ENCODE measurements around the gene REG1A.

Gene REG1A

GRCh38 chr2:79120194-79120713, at the start of gene REG1A:
Gene REG1A, plus strand, starts transcription at chr2:79120488. Its CDS starts 374 bp downstream, at chr2:79120862.
- no peak within 1 kb of the TSS for H3K4me3 ChIP-seq (ENCODE audit: low read depth, low read length)
- H3K4me1 ChIP-seq (ENCODE audit: control insufficient read depth, insufficient read depth, low read length), result no peaks in the 10 kb centered on the region

GRCh38 chr2:79071078-79071477, 49.2 kb upstream of the REG1A start:
- Histone ChIP-seq H3K4me1 (ENCODE audit: control insufficient read depth, insufficient read depth, low read length) (no peaks in the 10 kb centered on the region), H3K9ac (ENCODE audit: low read length) (no peak overlapping the region), H3K4me3 (ENCODE audit: low read depth, low read length) (no peak overlapping the region), H3K27ac (ENCODE audit: low read depth, low read length) (no peak overlapping the region), H3K9me3 (ENCODE audit: control insufficient read depth, insufficient read depth, low read depth, low read length) (no peaks in the 10 kb centered on the region), H3K36me3 (ENCODE audit: control insufficient read depth, insufficient read depth, low read length) (no peaks in the 10 kb centered on the region), H3K27me3 (ENCODE audit: control insufficient read depth, insufficient read depth, low read length) (no peaks in the 10 kb centered on the region)

More at GRCh38 chr2:79120194-79120713, at the start of gene REG1A:
- H3K36me3 ChIP-seq (ENCODE audit: control insufficient read depth, insufficient read depth, low read length), result no peaks in the 10 kb centered on the region
- H3K27me3 ChIP-seq (ENCODE audit: control insufficient read depth, insufficient read depth, low read length), result no peaks in the 10 kb centered on the region
- no peak within 1 kb of the TSS for H3K9ac ChIP-seq (ENCODE audit: low read length)
- H3K27ac ChIP-seq (ENCODE audit: low read depth, low read length), result no peak within 1 kb of the TSS
- no peaks in the 10 kb centered on the region for H3K9me3 ChIP-seq (ENCODE audit: control insufficient read depth, insufficient read depth, low read depth, low read length)

- no peak overlapping the region for H3K27ac ChIP-seq (ENCODE audit: low read depth, low read length)
These were observed 37.3 kb upstream of the REG1A start for GRCh38 chr2:79082987-79083386.

GRCh38 chr2:79083597-79084251, 36.6 kb upstream of the REG1A start:
- H3K9me3 ChIP-seq (ENCODE audit: control insufficient read depth, insufficient read depth, low read depth, low read length), result no peaks in the 10 kb centered on the region
- H3K4me3 ChIP-seq (ENCODE audit: low read depth, low read length), result no peak overlapping the region
- no peak overlapping the region for H3K27ac ChIP-seq (ENCODE audit: low read depth, low read length)
- no peaks in the 10 kb centered on the region for H3K27me3 ChIP-seq (ENCODE audit: control insufficient read depth, insufficient read depth, low read length)
- H3K36me3 ChIP-seq (ENCODE audit: control insufficient read depth, insufficient read depth, low read length), result no peaks in the 10 kb centered on the region
- no peak overlapping the region for H3K9ac ChIP-seq (ENCODE audit: low read length)
- 0 out of 2 replicates have a peak, but pooled peaks cover 9% of the 10 kb centered on the region for H3K4me1 ChIP-seq (ENCODE audit: control insufficient read depth, insufficient read depth, low read length)

More at GRCh38 chr2:79082987-79083386, 37.3 kb upstream of the REG1A start:
- Histone ChIP-seq H3K9ac (ENCODE audit: low read length) (no peak overlapping the region), H3K36me3 (ENCODE audit: control insufficient read depth, insufficient read depth, low read length) (no peaks in the 10 kb centered on the region), H3K4me1 (ENCODE audit: control insufficient read depth, insufficient read depth, low read length) (0 out of 2 replicates have a peak, but pooled peaks cover 9% of the 10 kb centered on the region), H3K27me3 (ENCODE audit: control insufficient read depth, insufficient read depth, low read length) (no peaks in the 10 kb centered on the region), H3K4me3 (ENCODE audit: low read depth, low read length) (no peak overlapping the region), H3K9me3 (ENCODE audit: control insufficient read depth, insufficient read depth, low read depth, low read length) (no peaks in the 10 kb centered on the region)

GRCh38 chr2:79084495-79085135, 35.7 kb upstream of the REG1A start:
- H3K9ac ChIP-seq (ENCODE audit: low read length), result no peak overlapping the region
- no peaks in the 10 kb centered on the region for H3K36me3 ChIP-seq (ENCODE audit: control insufficient read depth, insufficient read depth, low read length)
- 0 out of 2 replicates have a peak, but pooled peaks cover 9% of the 10 kb centered on the region for H3K4me1 ChIP-seq (ENCODE audit: control insufficient read depth, insufficient read depth, low read length)
- no peaks in the 10 kb centered on the region for H3K27me3 ChIP-seq (ENCODE audit: control insufficient read depth, insufficient read depth, low read length)
- H3K9me3 ChIP-seq (ENCODE audit: control insufficient read depth, insufficient read depth, low read depth, low read length), result no peaks in the 10 kb centered on the region
- no peak overlapping the region for H3K4me3 ChIP-seq (ENCODE audit: low read depth, low read length)
- no peak overlapping the region for H3K27ac ChIP-seq (ENCODE audit: low read depth, low read length)

- Histone ChIP-seq H3K27me3 (ENCODE audit: control insufficient read depth, insufficient read depth, low read length) (no peaks in the 10 kb centered on the region), H3K4me3 (ENCODE audit: low read depth, low read length) (no peak overlapping the region), H3K9me3 (ENCODE audit: control insufficient read depth, insufficient read depth, low read depth, low read length) (no peaks in the 10 kb centered on the region), H3K4me1 (ENCODE audit: control insufficient read depth, insufficient read depth, low read length) (0 out of 2 replicates have a peak, but pooled peaks cover 9% of the 10 kb centered on the region), H3K27ac (ENCODE audit: low read depth, low read length) (no peak overlapping the region), H3K36me3 (ENCODE audit: control insufficient read depth, insufficient read depth, low read length) (no peaks in the 10 kb centered on the region), H3K9ac (ENCODE audit: low read length) (no peak overlapping the region)
These were observed 34.9 kb upstream of the REG1A start for GRCh38 chr2:79085382-79085781.

GRCh38 chr2:79086255-79086654, 34.0 kb upstream of the REG1A start:
- H3K27ac ChIP-seq (ENCODE audit: low read depth, low read length), result no peak overlapping the region
- no peak overlapping the region for H3K9ac ChIP-seq (ENCODE audit: low read length)
- H3K4me3 ChIP-seq (ENCODE audit: low read depth, low read length), result no peak overlapping the region
- 0 out of 2 replicates have a peak, but pooled peaks cover 9% of the 10 kb centered on the region for H3K4me1 ChIP-seq (ENCODE audit: control insufficient read depth, insufficient read depth, low read length)
- H3K36me3 ChIP-seq (ENCODE audit: control insufficient read depth, insufficient read depth, low read length), result no peaks in the 10 kb centered on the region
- no peaks in the 10 kb centered on the region for H3K27me3 ChIP-seq (ENCODE audit: control insufficient read depth, insufficient read depth, low read length)
- H3K9me3 ChIP-seq (ENCODE audit: control insufficient read depth, insufficient read depth, low read depth, low read length), result no peaks in the 10 kb centered on the region

- Histone ChIP-seq H3K4me1 (ENCODE audit: control insufficient read depth, insufficient read depth, low read length) (0 out of 2 replicates have a peak, but pooled peaks cover 9% of the 10 kb centered on the region), H3K36me3 (ENCODE audit: control insufficient read depth, insufficient read depth, low read length) (no peaks in the 10 kb centered on the region), H3K4me3 (ENCODE audit: low read depth, low read length) (no peak within 1 kb of the TSS), H3K27me3 (ENCODE audit: control insufficient read depth, insufficient read depth, low read length) (no peaks in the 10 kb centered on the region), H3K9me3 (ENCODE audit: control insufficient read depth, insufficient read depth, low read depth, low read length) (no peaks in the 10 kb centered on the region), H3K27ac (ENCODE audit: low read depth, low read length) (no peak within 1 kb of the TSS), H3K9ac (ENCODE audit: low read length) (no peak within 1 kb of the TSS)
These were observed 32.4 kb upstream of the REG1A start, which contains the start of gene REG1B for GRCh38 chr2:79087785-79088364. Gene REG1B, minus strand, starts transcription at chr2:79087993. Its CDS starts 381 bp downstream, at chr2:79087612.

GRCh38 chr2:79090693-79091092, 29.6 kb upstream of the REG1A start:
- no peaks in the 10 kb centered on the region for H3K27me3 ChIP-seq (ENCODE audit: control insufficient read depth, insufficient read depth, low read length)

GRCh38 chr2:79097843-79098242, 22.4 kb upstream of the REG1A start:
- Histone ChIP-seq H3K9ac (ENCODE audit: low read length) (no peak overlapping the region), H3K4me3 (ENCODE audit: low read depth, low read length) (no peak overlapping the region), H3K27ac (ENCODE audit: low read depth, low read length) (no peak overlapping the region), H3K9me3 (ENCODE audit: control insufficient read depth, insufficient read depth, low read depth, low read length) (peaks cover 8% of the 10 kb centered on the region; the same call in 1 of the 2 replicates), H3K27me3 (ENCODE audit: control insufficient read depth, insufficient read depth, low read length) (no peaks in the 10 kb centered on the region), H3K4me1 (ENCODE audit: control insufficient read depth, insufficient read depth, low read length) (no peaks in the 10 kb centered on the region), H3K36me3 (ENCODE audit: control insufficient read depth, insufficient read depth, low read length) (no peaks in the 10 kb centered on the region)

More at GRCh38 chr2:79090693-79091092, 29.6 kb upstream of the REG1A start:
- no peak overlapping the region for H3K9ac ChIP-seq (ENCODE audit: low read length)
- H3K27ac ChIP-seq (ENCODE audit: low read depth, low read length), result no peak overlapping the region
- no peaks in the 10 kb centered on the region for H3K4me1 ChIP-seq (ENCODE audit: control insufficient read depth, insufficient read depth, low read length)
- H3K4me3 ChIP-seq (ENCODE audit: low read depth, low read length), result no peak overlapping the region
- no peaks in the 10 kb centered on the region for H3K9me3 ChIP-seq (ENCODE audit: control insufficient read depth, insufficient read depth, low read depth, low read length)
- H3K36me3 ChIP-seq (ENCODE audit: control insufficient read depth, insufficient read depth, low read length), result no peaks in the 10 kb centered on the region

All from HUES6 (cell line).